Measurements from ENCODE around the gene SAFB.

Gene SAFB

GRCh38 chr19:5622465-5623396 is at the start of gene SAFB, which contains the start of gene SAFB2:
TSS of gene SAFB (plus strand) at chr19:5623083. CDS start at chr19:5623206, 123 bp downstream.
TSS of gene SAFB2 (minus strand) at chr19:5622776. CDS start at chr19:5622715, 61 bp downstream.
- DNase-seq = peak; percentile 96 to 99

- DNase-seq = no peak
These were observed 47.3 kb upstream of the SAFB start for GRCh38 chr19:5575590-5575989.

GRCh38 chr19:5578097-5578846 is 44.6 kb upstream of the SAFB start:
- peak; percentile 11 to 45 for DNase-seq

- DNase-seq = no peak
These were observed 43.6 kb upstream of the SAFB start for GRCh38 chr19:5579286-5579685.

- DNase-seq = no peak
These were observed 43.2 kb upstream of the SAFB start for GRCh38 chr19:5579697-5580096.

GRCh38 chr19:5580161-5580571 is 42.7 kb upstream of the SAFB start:
- peak in 1 of 2 experiments; percentile 1 for DNase-seq

GRCh38 chr19:5585461-5586299 is 37.2 kb upstream of the SAFB start:
- no peak for DNase-seq

- DNase-seq = no peak
These were observed 36.4 kb upstream of the SAFB start for GRCh38 chr19:5586300-5587070.

GRCh38 chr19:5587071-5587455 is 35.8 kb upstream of the SAFB start:
- DNase-seq = no peak

DNA sequence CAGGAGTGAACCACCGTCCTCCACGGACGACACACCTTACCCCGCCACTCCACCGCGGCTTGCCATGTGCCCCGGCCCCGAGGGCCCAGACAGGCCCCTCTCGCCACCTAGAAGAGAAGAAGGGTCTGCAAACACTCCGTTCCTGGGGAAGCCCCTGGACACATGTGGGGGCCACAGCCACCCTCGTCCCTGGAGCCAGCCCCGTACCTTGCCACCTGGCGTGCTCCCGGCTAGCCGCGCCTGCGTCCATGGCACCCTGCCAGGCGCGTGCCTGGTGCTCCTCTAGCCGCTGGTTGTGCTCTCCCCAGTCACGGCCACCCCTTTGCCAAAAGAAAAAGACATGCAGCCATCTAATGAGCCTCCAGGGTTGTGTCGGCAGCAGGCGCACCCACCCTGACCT is 35.2 kb upstream of the SAFB start:
- DNase-seq = no peak

- no peak for DNase-seq
These were observed 34.4 kb upstream of the SAFB start for GRCh38 chr19:5588441-5588840.

- no peak for DNase-seq
These were observed 33.8 kb upstream of the SAFB start for GRCh38 chr19:5588906-5589676.

DNA sequence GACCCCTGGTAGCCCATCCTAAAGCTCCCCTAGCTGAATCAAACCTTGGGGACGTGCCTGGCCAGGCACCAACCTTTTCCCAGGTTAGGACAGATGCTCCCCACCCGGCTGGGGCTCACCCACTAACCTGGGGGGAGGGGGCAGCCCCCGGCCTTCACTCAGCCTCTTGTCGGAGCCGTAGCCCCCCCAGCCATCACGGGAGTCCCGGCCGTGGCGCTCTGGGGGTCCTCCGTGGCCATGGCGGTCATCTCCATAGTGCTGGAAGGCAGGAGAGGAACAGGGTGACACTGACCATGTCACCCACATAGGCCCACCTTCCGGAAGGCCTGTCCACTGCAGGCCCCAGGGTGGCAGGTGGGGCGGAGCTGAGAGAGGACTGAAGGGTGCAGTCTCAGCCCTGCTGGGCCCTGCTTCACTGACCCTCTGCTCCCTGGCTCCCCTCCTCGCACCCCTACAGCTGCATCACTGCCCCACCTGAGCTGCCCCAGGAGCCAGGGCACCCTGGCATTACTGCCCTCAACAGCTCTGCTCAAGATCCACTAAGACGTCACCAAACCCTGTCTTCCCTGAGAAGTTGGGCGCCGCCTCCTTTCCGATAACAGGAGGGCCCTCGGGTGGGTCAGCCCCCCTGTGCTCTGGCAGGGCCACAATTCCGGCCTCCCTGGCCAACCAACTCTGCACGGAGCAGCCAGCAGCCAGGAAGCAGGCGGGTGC is 32.6 kb upstream of the SAFB start:
- no peak for DNase-seq

DNA sequence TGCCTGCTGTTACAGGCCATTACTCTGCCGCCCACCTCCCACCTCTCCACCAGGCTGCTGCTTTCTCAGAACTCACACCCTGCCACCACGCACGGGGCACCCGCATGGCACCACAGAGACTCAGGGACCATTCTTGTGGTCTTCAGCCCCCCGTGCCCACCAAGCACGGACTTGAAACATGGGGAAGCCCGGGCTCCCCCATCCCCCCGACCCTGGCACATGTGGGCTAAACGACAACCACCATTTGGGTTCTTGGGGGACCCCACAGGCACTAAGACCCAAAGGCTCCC is 32.1 kb upstream of the SAFB start:
- DNase-seq = no peak

GRCh38 chr19:5591476-5591875 is 31.4 kb upstream of the SAFB start:
- no peak for DNase-seq

DNA sequence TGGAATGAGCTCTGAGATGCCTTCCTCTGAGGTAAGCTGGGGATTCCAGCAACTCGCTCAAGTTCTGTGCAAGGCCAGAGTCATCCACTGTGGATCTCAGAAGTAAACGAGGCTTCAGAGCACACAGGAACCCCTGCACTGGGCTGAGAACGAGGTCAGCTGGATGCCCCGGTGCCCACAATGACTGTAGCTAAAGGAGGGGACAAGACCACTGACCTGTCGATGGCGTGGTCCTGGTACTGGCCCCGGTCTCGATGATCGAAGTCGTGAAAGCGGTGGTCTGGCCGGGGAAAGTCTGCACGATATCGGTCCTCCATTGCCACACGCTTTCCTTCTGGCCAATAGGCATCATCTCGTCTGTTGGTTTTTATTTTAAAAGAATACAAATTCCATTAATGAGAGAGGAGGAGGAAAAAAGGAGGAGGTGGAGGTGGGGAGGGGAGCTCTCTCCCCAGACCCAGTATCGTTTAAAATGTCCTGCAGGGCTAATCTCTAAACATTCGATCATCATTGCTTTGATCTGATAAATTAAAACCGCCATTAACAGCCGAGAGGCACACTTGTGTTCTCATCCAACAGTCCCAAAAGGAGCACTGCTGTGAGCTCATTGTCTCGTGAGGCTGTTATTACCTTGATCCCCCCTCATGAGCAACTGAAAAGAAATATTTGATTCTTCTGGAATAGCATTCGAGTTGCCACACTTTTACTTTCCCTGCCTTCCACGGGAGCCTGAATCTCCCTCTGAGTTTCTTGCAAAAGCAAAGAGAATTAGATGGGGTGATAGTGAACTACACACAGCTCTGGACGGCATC is 30.1 kb upstream of the SAFB start:
- no peak for DNase-seq

DNA sequence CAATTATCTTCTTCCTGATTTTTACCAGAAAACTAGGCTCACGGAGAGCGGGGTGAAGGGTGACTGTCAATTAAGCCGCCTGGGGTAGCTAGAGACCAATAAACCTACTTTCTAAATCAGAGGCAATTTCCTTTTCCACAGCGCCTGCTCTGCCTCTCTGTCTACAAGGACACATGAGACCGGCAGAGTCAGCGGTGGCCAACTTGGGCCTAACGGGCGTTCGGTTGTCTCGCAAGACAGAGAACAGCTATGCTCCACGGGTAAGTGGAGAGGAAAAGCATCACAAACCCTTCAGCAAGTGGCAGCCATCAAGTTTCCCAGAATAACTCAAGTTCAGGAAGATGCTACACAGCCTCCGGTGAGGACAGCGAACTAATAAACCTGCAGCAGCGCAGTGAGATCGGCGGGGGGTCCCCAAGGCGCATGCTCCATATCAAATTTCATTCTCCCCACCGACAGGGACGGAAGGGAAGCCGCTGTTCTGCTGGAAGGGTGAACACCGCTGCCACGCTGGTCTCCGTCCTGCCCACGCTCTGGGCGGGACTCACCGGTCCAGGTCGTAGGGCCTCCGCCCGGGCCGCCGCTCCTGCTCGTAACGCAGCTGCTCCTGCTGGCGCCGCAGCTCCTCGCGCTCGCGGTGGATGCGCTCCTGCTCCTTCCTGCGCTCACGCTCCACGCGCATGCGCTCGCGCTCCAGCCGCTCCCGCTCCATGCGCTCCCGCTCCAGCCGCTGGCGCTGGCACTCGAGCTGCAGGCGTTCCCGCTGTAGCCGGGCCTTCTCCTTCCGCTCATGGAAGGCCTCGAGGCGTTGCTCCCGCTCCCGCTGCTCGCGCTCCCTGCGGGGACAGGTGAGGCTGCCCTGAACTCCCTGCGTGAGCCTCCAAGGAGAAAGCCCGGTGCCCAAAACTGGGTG is 29.3 kb upstream of the SAFB start:
- no peak for DNase-seq

DNA sequence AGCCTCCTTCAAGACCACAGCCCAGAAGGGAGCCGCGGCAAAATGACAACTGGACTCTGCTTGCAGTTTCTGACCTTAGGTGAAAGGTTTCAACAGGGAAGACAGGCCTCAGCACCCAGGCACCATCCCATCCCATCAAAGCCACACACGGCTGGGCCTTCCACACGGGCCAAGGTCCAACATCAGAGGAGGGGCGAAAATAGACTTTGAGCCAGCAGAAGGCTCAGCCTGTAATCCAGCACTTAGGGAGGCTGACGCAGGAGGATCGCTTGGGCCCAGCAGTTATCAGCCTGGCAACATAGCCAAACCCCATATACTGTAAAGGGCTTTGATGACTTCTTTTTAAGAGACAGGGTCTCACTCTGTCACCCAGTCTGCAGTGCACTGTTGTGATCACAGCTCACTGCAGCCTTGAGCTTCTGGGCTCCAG is 28.3 kb upstream of the SAFB start:
- no peak for DNase-seq

DNA sequence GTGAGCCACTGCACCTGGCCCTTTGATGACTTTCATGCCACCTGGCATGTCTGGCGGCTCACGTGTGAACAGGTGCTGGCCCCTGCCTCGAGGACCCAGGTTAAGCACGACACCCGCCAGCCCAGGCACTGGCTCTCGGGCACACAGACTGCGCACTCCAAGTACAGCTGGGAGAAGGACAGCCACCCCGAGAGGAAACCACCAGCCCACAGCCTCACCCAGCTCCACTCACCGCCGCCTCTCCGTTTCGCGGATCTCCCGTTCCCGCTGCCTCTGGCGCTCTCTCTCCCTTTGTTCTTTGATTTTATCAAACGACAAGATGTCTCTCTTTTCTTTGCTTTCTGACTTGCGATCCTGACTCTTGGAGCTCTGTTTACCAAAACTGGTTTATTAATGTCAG is 27.8 kb upstream of the SAFB start:
- DNase-seq = no peak

Data from NCI-H1930 (cell line).